Activated CD8-positive, alpha-beta memory T cell treated with anti-CD3 and anti-CD28 coated beads for 36 hours (primary cell): ENCODE measurements around the gene HYLS1. TPM values are rescaled to one million over a fixed set of nuclear protein-coding genes. Genes with fewer than 3 reads are reported as not detected.
"Not testable (repeated sequence)": the region's sequence is repeated elsewhere in the genome, so short reads cannot be mapped to it uniquely, and the experiment has no call there.

Source experiments
- CTCF ChIA-PET: fragments of 350-600 bp; sonication (Branson Sonifier 250); formaldehyde crosslinking; loops from one replicate; lab custom pipeline; 2021; ENCODE audit warnings: antibody characterized with exemption; lab: Charles Lee
- POLR2A ChIA-PET: fragments of 350-600 bp; sonication (Branson Sonifier 250); formaldehyde crosslinking; loops from one replicate; lab custom pipeline; 2021; ENCODE audit warnings: antibody characterized with exemption; lab: Charles Lee
- total RNA-seq, 2 experiments: library from RNA; stranded (reverse); gene quantifications; one replicate each; pipeline ENCODE4 v1.2.3, GENCODE V29; 2021

Gene HYLS1
- total RNA-seq = 1 to 10 TPM; 5.2 to 5.7 TPM

- POLR2A ChIA-PET = interaction anchor here (0.6 to 2.1 kb wide), 9 partner anchors 10 to 934 kb away, joined by 3 to 30 read pairs (median 4); partner anchors contain the start of genes CCDC15, CHEK1, DDX25 and EI24
- CTCF ChIA-PET = interaction anchor here (0.5 to 1.7 kb wide), 6 partner anchors 12 to 934 kb away, joined by 3 to 7 read pairs (median 4); partner anchors contain the start of genes CCDC15, DDX25 and PUS3
These were observed at the start of gene HYLS1 for GRCh38 chr11:125887373-125888324. Gene HYLS1, plus strand, starts transcription at chr11:125887668. Its CDS starts 11,701 bp downstream, at chr11:125899369.

- CTCF ChIA-PET = no interaction called here
- POLR2A ChIA-PET = no interaction called here
These were observed 45.0 kb upstream of the HYLS1 start for GRCh38 chr11:125842321-125842948.

- ChIA-PET POLR2A (no interaction called here), CTCF (no interaction called here)
These were observed 41.3 kb upstream of the HYLS1 start for GRCh38 chr11:125846188-125846587.

GRCh38 chr11:125857670-125858069 lies 29.8 kb upstream of the HYLS1 start:
- POLR2A ChIA-PET, CTCF ChIA-PET: not testable (repeated sequence)

GRCh38 chr11:125862786-125863185 lies 24.7 kb upstream of the HYLS1 start:
- CTCF ChIA-PET, POLR2A ChIA-PET: not testable (repeated sequence)

- POLR2A ChIA-PET, CTCF ChIA-PET: not testable (repeated sequence)
These were observed 22.1 kb upstream of the HYLS1 start for GRCh38 chr11:125865354-125865753.

GRCh38 chr11:125869521-125869920 lies 17.9 kb upstream of the HYLS1 start:
- POLR2A ChIA-PET = no interaction called here
- CTCF ChIA-PET = no interaction called here

GRCh38 chr11:125871391-125872137 lies 15.9 kb upstream of the HYLS1 start:
- CTCF ChIA-PET = interaction anchor here (0.7 kb wide), 2 partner anchors 417 to 481 kb away, joined by 3 to 4 read pairs; no protein-coding TSS in a partner anchor
- POLR2A ChIA-PET = no interaction called here

GRCh38 chr11:125872138-125872491 lies 15.4 kb upstream of the HYLS1 start:
- ChIA-PET CTCF (no interaction called here), POLR2A (no interaction called here)

GRCh38 chr11:125873881-125874555 lies 13.4 kb upstream of the HYLS1 start:
- ChIA-PET POLR2A (no interaction called here), CTCF (no interaction called here)

GRCh38 chr11:125874556-125875124 lies 12.8 kb upstream of the HYLS1 start:
- ChIA-PET POLR2A (no interaction called here), CTCF (no interaction called here)

GRCh38 chr11:125881291-125881690 lies 6.2 kb upstream of the HYLS1 start:
- ChIA-PET POLR2A (no interaction called here), CTCF (interaction anchor here (0.7 kb wide), 1 partner anchor 536 kb away, joined by 3 read pairs; no protein-coding TSS in a partner anchor)

- CTCF ChIA-PET = no interaction called here
- POLR2A ChIA-PET = no interaction called here
These were observed 4.1 kb upstream of the HYLS1 start for GRCh38 chr11:125883375-125883774.

GRCh38 chr11:125886997-125887372 lies 483 bp upstream of the HYLS1 start:
- ChIA-PET POLR2A (interaction anchor here (0.6 to 2.1 kb wide), 6 partner anchors 16 to 326 kb away, joined by 3 to 30 read pairs (median 9); partner anchors contain the start of genes CHEK1, DDX25, EI24 and PUS3), CTCF (interaction anchor here (0.5 to 1.7 kb wide), 5 partner anchors 12 to 933 kb away, joined by 3 to 5 read pairs (median 3); partner anchors contain the start of genes CCDC15 and DDX25)

GRCh38 chr11:125890447-125891100 lies 3.1 kb downstream of the HYLS1 start:
- ChIA-PET POLR2A (no interaction called here), CTCF (interaction anchor here (1.0 kb wide), 1 partner anchor 12 kb away, joined by 3 read pairs; the partner anchor contains the start of gene PUS3)

- CTCF ChIA-PET = no interaction called here
- POLR2A ChIA-PET = no interaction called here
These were observed 4.6 kb downstream of the HYLS1 start for GRCh38 chr11:125892071-125892470.

- POLR2A ChIA-PET = no interaction called here
- CTCF ChIA-PET = no interaction called here
These were observed 5.5 kb downstream of the HYLS1 start for GRCh38 chr11:125892994-125893393.

- ChIA-PET CTCF (no interaction called here), POLR2A (no interaction called here)
These were observed 14.4 kb downstream of the HYLS1 start for GRCh38 chr11:125901872-125902271.
